Natural killer cell treated with Interleukin-12 subunit alpha and Interleukin-12 subunit beta and Interleukin-15 and Interleukin-18, amount 100 ng/mL, for 72 hours (primary cell): ENCODE data around the gene COX19. TPM values are rescaled to one million over a fixed set of nuclear protein-coding genes. Genes with fewer than 3 reads are reported as not detected.

Experiments
- ATAC-seq, 2 donors: fragments of 150-1000 bp; cut with Tn5 transposase in 1 of 2; sonication (Bioruptor Pico), chemical (Tn5 transposase) in 1 of 2; 2 replicates each; pipeline ENCODE4 v1.10.0; 2021
- DNase-seq: peaks from one replicate; pipeline ENCODE4 v3.0.0; 2022; ENCODE audit warnings: low spot score
- H3K27ac Mint-ChIP-seq, 2 donors: 1 replicate in 1 of 2; 2 replicates in 1 of 2; pipeline ENCODE4 v1.8.0; 2022; ENCODE audit warnings: mixed read lengths in 2 of 2, mild to moderate bottlenecking in 1 of 2, moderate library complexity in 1 of 2
- H3K27me3 Mint-ChIP-seq, 2 donors: 1 replicate in 1 of 2; 2 replicates in 1 of 2; pipeline ENCODE4 v1.8.0; 2022; ENCODE audit warnings: mixed read lengths in 2 of 2
- H3K36me3 Mint-ChIP-seq: one replicate; pipeline ENCODE4 v1.8.0; 2022; ENCODE audit warnings: mixed read lengths
- H3K4me1 Mint-ChIP-seq, 2 donors: 1 replicate in 1 of 2; 2 replicates in 1 of 2; pipeline ENCODE4 v1.8.0; 2022; ENCODE audit warnings: low read depth in 2 of 2, mixed read lengths in 2 of 2, mild to moderate bottlenecking in 1 of 2
- H3K4me3 Mint-ChIP-seq: one replicate; pipeline ENCODE4 v1.8.0; 2022; ENCODE audit warnings: mixed read lengths
- H3K9me3 Mint-ChIP-seq: 2 replicates; pipeline ENCODE4 v1.8.0; 2022; ENCODE audit warnings: mixed read lengths
- total RNA-seq, 2 donors: library from RNA; stranded (reverse); gene quantifications; one replicate each; pipeline ENCODE4 v1.2.3, GENCODE V29; 2022

Gene COX19
- total RNA-seq, 2 donors from 2014 or later, result 17.2 to 19.9 TPM

- Mint-ChIP-seq H3K27me3 (no peaks in the 10 kb centered on the region), H3K27ac (peak overlapping the region; percentile 74 to 96), H3K4me3 (peak overlapping the region; percentile 76), H3K9me3 (peaks cover 3% of the 10 kb centered on the region), H3K4me1 (peaks cover 33 to 50% of the 10 kb centered on the region in 2 donors), H3K36me3 (no peaks in the 10 kb centered on the region)
- peak; percentile 86 to 87 for ATAC-seq
- DNase-seq, result peak; percentile 98
Observed at GRCh38 chr7:923108-924041, 52.0 kb downstream of the COX19 start.

GRCh38 chr7:922334-923107 is 52.8 kb downstream of the COX19 start:
- peaks cover 27 to 51% of the 10 kb centered on the region in 2 donors for H3K4me1 Mint-ChIP-seq
- peak overlapping the region; percentile 74 to 96 for H3K27ac Mint-ChIP-seq
- H3K36me3 Mint-ChIP-seq, result no peaks in the 10 kb centered on the region
- H3K4me3 Mint-ChIP-seq, result peak overlapping the region; percentile 76
- H3K9me3 Mint-ChIP-seq, result peaks cover 3% of the 10 kb centered on the region
- H3K27me3 Mint-ChIP-seq, result no peaks in the 10 kb centered on the region
- ATAC-seq (peak; percentile 43 to 74), DNase-seq (peak; percentile 92)

GRCh38 chr7:921581-922333 is 53.6 kb downstream of the COX19 start:
- H3K36me3 Mint-ChIP-seq, result no peaks in the 10 kb centered on the region
- peaks cover 21 to 43% of the 10 kb centered on the region in 2 donors for H3K4me1 Mint-ChIP-seq
- ATAC-seq (no peak), DNase-seq (peak; percentile 62)
- no peaks in the 10 kb centered on the region for H3K27me3 Mint-ChIP-seq
- peaks cover 3% of the 10 kb centered on the region for H3K9me3 Mint-ChIP-seq
- H3K4me3 Mint-ChIP-seq, result peak overlapping the region; percentile 44
- H3K27ac Mint-ChIP-seq, result peak overlapping the region; percentile 74 to 96

- Mint-ChIP-seq H3K27me3 (no peaks in the 10 kb centered on the region), H3K9me3 (peaks cover 3% of the 10 kb centered on the region), H3K4me1 (peaks cover 23 to 48% of the 10 kb centered on the region in 2 donors), H3K27ac (peak overlapping the region; percentile 74 to 96), H3K4me3 (peak overlapping the region; percentile 44), H3K36me3 (no peaks in the 10 kb centered on the region)
- peak; percentile 57 for DNase-seq
- ATAC-seq, result no peak
Observed at GRCh38 chr7:921071-921461, 54.3 kb downstream of the COX19 start.

DNA sequence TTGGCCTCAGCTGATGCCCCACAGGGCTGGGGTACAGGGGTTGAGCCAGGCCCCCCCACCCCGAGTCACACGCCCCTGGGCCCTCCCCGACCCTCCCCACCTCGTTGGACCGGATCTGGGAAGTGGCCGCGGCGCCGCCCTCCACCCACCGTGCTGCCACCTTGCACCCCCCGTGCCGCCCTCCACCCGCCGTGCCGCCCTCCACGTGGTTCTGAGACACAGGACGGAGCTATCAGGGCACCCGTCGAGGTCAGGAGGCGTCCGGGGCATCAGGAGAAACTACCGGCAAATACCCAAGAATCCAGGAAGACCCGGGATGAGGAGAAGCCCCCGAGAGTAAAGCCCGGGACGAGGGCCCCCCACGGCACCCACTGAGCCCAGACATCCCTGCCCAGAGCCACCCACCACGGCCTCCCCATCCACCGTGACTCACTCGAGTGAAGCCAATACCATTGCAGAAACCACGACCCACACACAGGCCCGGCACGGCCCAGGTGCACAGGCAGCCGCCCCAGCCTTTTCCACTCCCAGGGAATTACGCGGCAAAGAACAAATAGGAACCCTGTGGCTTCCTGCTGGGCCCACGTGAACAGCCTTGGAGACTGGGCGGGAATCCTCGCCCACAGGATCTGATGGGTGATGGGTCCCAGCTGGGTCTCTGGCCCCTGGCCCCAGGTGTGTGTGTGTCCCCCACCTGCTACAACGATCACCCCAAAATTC is 54.8 kb downstream of the COX19 start:
- Mint-ChIP-seq H3K4me1 (peaks cover 22 to 50% of the 10 kb centered on the region in 2 donors), H3K27me3 (no peaks in the 10 kb centered on the region), H3K4me3 (peak overlapping the region; percentile 44), H3K9me3 (peaks cover 3% of the 10 kb centered on the region), H3K27ac (peak overlapping the region; percentile 74 to 96), H3K36me3 (no peaks in the 10 kb centered on the region)
- DNase-seq (peak; percentile 59), ATAC-seq (no peak)

GRCh38 chr7:919924-920341 is 55.4 kb downstream of the COX19 start:
- Mint-ChIP-seq H3K27ac (peak overlapping the region in 1 of 2 donors; percentile 93), H3K4me3 (no peak overlapping the region), H3K9me3 (peaks cover 3% of the 10 kb centered on the region), H3K27me3 (no peaks in the 10 kb centered on the region), H3K4me1 (peaks cover 21 to 54% of the 10 kb centered on the region in 2 donors), H3K36me3 (no peaks in the 10 kb centered on the region)
- DNase-seq, result peak; percentile 47
- ATAC-seq, result no peak

DNA sequence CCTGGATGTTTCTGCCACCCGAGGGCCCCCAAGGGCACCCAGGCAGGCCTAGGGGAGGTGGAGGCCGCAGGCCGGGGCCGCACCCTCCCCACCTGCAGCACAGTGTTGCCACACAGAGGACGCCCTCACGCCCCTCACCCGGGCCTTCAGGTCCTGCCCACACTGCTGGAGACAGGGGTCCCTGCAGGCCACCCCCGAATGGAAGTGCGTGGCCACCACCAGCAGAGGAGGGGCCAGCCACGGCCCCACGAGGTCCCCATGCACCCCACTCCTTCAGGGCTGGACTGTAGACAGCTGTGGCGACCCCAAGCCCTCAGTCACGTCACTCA is 56.3 kb downstream of the COX19 start:
- ATAC-seq (no peak), DNase-seq (no peak)
- Mint-ChIP-seq H3K9me3 (peaks cover 3% of the 10 kb centered on the region), H3K4me1 (peaks cover 21 to 47% of the 10 kb centered on the region in 2 donors), H3K4me3 (peak overlapping the region; percentile 37), H3K36me3 (no peaks in the 10 kb centered on the region), H3K27ac (peak overlapping the region in 1 of 2 donors; percentile 93), H3K27me3 (no peaks in the 10 kb centered on the region)

- DNase-seq (peak; percentile 51), ATAC-seq (no peak)
- Mint-ChIP-seq H3K4me1 (peaks cover 21 to 47% of the 10 kb centered on the region in 2 donors), H3K9me3 (peaks cover 3% of the 10 kb centered on the region), H3K27ac (no peak overlapping the region), H3K4me3 (no peak overlapping the region), H3K27me3 (no peaks in the 10 kb centered on the region), H3K36me3 (no peaks in the 10 kb centered on the region)
Observed at GRCh38 chr7:918441-919113, 56.8 kb downstream of the COX19 start.

DNA sequence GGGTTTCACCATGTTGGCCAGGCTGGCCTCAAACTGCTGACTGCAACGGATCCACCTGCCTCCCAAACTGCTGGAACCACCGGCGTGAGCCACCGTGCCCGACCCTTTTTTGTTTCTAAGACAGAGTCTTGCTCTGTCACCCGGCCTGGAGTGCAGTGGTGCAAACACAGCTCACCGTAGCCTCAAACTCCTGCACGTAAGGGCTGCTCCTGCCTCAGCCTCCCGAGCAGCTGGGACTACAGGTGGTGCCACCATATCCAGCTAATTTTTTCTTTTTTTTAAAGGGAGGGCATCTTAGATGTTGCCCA is 57.3 kb downstream of the COX19 start:
- Mint-ChIP-seq H3K4me3 (no peak overlapping the region), H3K27me3 (no peaks in the 10 kb centered on the region), H3K9me3 (peaks cover 3% of the 10 kb centered on the region), H3K36me3 (no peaks in the 10 kb centered on the region), H3K4me1 (peaks cover 21 to 45% of the 10 kb centered on the region in 2 donors), H3K27ac (peak overlapping the region in 1 of 2 donors; percentile 59)
- ATAC-seq (no peak), DNase-seq (peak; percentile 26)

- peak overlapping the region in 1 of 2 donors; percentile 59 for H3K27ac Mint-ChIP-seq
- H3K9me3 Mint-ChIP-seq, result peaks cover 3% of the 10 kb centered on the region
- no peaks in the 10 kb centered on the region for H3K27me3 Mint-ChIP-seq
- H3K4me1 Mint-ChIP-seq, result peaks cover 21 to 43% of the 10 kb centered on the region in 2 donors
- no peaks in the 10 kb centered on the region for H3K36me3 Mint-ChIP-seq
- ATAC-seq, result no peak
- peak; percentile 35 for DNase-seq
- no peak overlapping the region for H3K4me3 Mint-ChIP-seq
Observed at GRCh38 chr7:917255-918117, 57.9 kb downstream of the COX19 start.

GRCh38 chr7:916291-916941 is 58.9 kb downstream of the COX19 start:
- ATAC-seq (no peak), DNase-seq (peak; percentile 22)
- no peak overlapping the region for H3K4me3 Mint-ChIP-seq
- peaks cover 3% of the 10 kb centered on the region for H3K9me3 Mint-ChIP-seq
- H3K36me3 Mint-ChIP-seq, result no peaks in the 10 kb centered on the region
- peak overlapping the region in 1 of 2 donors; percentile 56 for H3K27ac Mint-ChIP-seq
- H3K27me3 Mint-ChIP-seq, result no peaks in the 10 kb centered on the region
- H3K4me1 Mint-ChIP-seq, result peaks cover 19 to 41% of the 10 kb centered on the region in 2 donors
